Stimulated activated CD4-positive, alpha-beta T cell treated with anti-CD3 and anti-CD28 coated beads, Interleukin-1b, Interleukin-23, amount 100 ng/mL, for 1 hour (primary cell): Measurements from ENCODE around the gene TTC33.
A peak's percentile ranks its signal among the peaks of the same experiment; 100 is the strongest.
"Not testable (repeated sequence)": the region's sequence is repeated elsewhere in the genome, so short reads cannot be mapped to it uniquely, and the experiment has no call there.

Experiments
- DNase-seq, 2 donors: peaks; one replicate each; pipeline ENCODE4 v3.0.0-alpha.2; 2020; ENCODE audit warnings: low read depth in 2 of 2

TTC33 gene

GRCh38 chr5:40614923-40615585 is 140.7 kb downstream of the TTC33 start:
- DNase-seq: no peak

DNA sequence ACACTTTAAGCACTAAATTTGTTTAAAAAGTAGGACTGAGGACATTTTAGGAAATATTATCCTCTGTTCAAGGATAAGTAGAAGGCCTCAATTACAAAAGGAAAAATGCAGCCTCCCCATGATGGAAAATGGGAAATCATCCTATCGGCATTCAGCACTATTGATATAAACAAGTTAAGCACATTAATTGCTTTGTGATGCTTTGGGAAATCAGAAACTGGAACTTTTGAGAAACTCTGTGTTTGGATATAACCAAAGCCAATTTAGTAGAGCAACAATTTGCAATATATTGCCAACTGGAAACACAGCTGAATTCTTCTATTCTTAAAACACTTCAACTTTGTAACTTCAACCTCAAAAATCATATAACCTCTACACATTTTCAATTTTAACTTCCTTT is 141.3 kb downstream of the TTC33 start:
- no peak for DNase-seq

GRCh38 chr5:40607202-40607601 is 148.6 kb downstream of the TTC33 start:
- no peak for DNase-seq

GRCh38 chr5:40606077-40606765 is 149.5 kb downstream of the TTC33 start:
- DNase-seq: no peak

- DNase-seq: no peak
Observed at GRCh38 chr5:40605295-40605958, 150.3 kb downstream of the TTC33 start.

GRCh38 chr5:40603378-40603777 is 152.4 kb downstream of the TTC33 start:
- DNase-seq: no peak

GRCh38 chr5:40601198-40601868 is 154.4 kb downstream of the TTC33 start:
- no peak for DNase-seq

- DNase-seq: no peak
Observed at GRCh38 chr5:40600383-40600782, 155.4 kb downstream of the TTC33 start.

DNA sequence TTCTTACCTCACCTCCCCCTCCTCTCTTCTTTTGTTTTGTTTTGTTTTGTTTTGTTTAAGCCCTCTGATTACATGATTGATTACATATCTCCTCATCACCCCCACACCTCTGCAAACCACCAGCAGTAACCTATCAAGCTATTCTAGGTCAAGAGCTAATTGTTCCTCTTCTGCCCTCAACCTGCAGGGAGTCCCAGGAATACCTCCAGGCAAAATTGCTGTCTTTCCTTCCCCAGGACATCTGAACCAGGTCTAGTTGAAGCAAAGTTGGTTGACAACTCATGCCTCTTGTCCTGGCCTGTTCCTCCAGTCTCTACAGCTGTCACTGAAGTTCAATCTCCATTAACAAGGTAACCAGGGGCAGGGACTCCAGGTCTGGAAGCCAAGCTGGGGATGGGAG is 156.1 kb downstream of the TTC33 start:
- no peak for DNase-seq

- DNase-seq: no peak
Observed at GRCh38 chr5:40594811-40595210, 160.9 kb downstream of the TTC33 start.

DNA sequence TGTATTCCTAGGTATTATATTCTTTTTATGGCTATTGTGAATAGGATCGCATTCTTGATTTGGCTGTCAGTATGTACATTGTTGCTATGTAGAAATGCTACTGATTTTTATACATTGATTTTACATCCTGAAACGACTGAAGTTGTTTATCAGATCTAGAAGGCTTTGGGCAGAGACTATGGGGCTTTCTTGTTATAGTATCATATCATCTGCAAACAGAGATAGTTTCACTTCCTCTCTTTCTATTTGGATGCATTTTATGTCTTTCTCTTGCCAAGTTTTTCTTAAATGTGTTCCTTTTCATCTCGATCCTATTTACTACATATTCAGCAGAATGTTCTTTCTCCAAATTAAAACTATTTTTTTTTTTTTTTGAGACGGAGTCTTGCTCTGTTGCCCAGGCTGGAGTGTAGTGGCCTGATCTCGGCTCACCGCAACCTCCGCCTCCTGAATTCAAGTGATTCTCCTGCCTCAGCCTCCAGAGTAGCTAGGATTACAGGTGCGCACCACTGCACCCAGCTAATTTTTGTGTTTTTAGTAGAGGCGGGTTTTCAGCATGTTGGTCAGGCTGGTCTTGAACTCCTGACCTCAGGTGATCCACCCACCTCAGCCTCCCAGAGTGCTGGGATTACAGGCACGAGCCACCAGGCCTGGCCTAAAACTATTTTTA is 163.9 kb downstream of the TTC33 start:
- DNase-seq: not testable (repeated sequence)

DNA sequence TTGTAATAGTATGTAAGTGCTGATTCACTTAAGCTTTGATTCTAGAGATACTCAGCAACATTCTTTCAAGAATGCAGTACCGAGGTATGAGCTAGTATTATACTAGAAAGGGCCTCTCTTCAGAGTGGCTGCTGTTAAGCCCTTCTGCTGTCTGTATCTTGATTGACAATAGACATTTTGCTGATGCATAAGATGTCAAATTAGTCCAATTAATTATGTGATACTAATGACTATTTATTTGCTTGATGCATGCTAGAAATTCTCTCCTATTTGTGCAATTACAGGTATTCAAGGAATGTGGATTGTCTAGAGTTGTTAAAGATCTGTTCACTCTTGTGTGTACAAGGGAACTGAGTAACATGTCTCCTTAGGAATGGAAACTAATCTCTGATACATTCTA is 168.4 kb downstream of the TTC33 start:
- DNase-seq: no peak

DNA sequence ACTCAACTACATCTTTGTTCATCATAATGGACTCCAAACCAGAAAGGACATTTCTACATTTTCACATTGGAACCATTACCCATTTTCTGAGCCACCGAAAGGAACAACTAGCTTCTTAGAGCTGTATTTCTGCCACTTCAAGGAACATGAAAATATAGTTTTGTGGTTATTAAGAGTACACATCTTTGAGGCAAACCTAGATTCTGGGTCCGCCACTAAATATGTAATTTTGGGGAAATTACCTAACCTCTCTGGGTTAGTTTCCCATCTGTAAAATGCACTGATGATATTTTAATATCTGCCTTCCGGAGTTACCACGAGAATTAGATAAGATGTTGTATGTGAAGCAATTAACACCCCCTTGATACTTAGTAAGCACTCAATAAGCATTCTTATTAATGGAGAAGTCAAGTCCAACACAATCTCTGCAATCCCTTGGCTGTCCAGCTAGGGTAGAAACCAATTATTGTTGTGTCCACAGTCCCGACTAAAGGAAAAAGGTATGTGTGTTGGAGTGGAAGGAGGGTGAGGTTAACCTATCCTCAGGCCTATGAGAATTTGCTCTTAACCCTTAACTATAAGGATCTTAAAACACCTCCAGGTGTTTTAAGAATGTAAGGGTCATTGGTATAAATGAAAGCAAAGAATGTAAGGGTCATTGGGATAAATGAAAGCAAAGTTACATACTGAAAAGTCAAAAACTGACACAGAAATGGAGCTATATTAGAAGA is 170.1 kb downstream of the TTC33 start:
- no peak for DNase-seq

- DNase-seq: no peak
Observed at GRCh38 chr5:40584054-40584453, 171.7 kb downstream of the TTC33 start.

GRCh38 chr5:40578501-40579451 is 177.0 kb downstream of the TTC33 start:
- peak in 1 of 2 donors; percentile 8 for DNase-seq

- no peak for DNase-seq
Observed at GRCh38 chr5:40577718-40578117, 178.0 kb downstream of the TTC33 start.

- DNase-seq: no peak
Observed at GRCh38 chr5:40575921-40576320, 179.8 kb downstream of the TTC33 start.

DNA sequence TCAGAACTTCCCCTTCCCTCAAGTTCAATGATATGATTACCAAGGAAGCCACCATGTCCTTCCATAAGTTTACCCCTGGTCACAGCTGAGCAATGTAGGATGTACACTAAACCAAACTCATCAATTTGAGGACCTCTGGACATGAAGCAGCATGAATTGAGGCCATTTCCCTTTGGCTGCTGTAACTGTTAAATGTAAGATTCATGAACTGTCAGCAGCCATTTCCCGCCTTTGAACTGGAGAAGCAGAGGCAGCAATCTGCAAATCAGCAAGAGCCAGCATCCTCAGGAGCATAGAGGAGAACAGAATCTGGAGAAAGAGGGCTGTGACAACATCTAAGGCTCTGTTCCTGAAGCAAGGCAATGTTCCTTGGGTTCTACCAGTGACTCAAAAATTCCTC is 180.3 kb downstream of the TTC33 start:
- DNase-seq: no peak

GRCh38 chr5:40572937-40573336 is 182.8 kb downstream of the TTC33 start:
- no peak for DNase-seq

- no peak for DNase-seq
Observed at GRCh38 chr5:40572391-40572790, 183.4 kb downstream of the TTC33 start.
